T-cell (primary cell): ENCODE measurements around the gene DLG2. TPM values are rescaled to one million over a fixed set of nuclear protein-coding genes. Genes with fewer than 3 reads are reported as not detected.
"Not testable (repeated sequence)": the region's sequence is repeated elsewhere in the genome, so short reads cannot be mapped to it uniquely, and the experiment has no call there.

Experiments
- ATAC-seq, 4 experiments: fragments of 200-7000 bp in 3 of 4; fragments of 150-1000 bp in 1 of 4; cut with Tn5 transposase; replicated peaks in 1 of 4; 1 replicate in 3 of 4; 2 replicates in 1 of 4; pipeline ENCODE4 v1.10.0; 2021; ENCODE audit warnings: moderate library complexity in 3 of 4, mild to moderate bottlenecking in 2 of 4, moderate number of reproducible peaks in 1 of 4
- CTCF ChIA-PET, 2 donors: fragments of 300-600 bp; sonication (Branson Sonifier 250); formaldehyde crosslinking; loops; one replicate each; lab custom pipeline; 2022; ENCODE audit warnings: antibody characterized with exemption in 2 of 2; lab: Charles Lee
- POLR2A ChIA-PET, 2 donors: fragments of 300-600 bp; sonication (Branson Sonifier 250); formaldehyde crosslinking; loops; one replicate each; lab custom pipeline; 2022; ENCODE audit warnings: antibody characterized with exemption in 2 of 2; lab: Charles Lee
- DNase-seq, 35 experiments: peaks; one replicate each; pipeline versions ENCODE4 v3.0.0 to v3.0.0-alpha.2; 2013 to 2023
- H3K27ac ChIP-seq: one replicate; pipeline ENCODE4 v1.5.1; 2013; ENCODE audit warnings: low read length
- H3K27me3 ChIP-seq, 2 experiments: replicated peaks in 1 of 2; 1 replicate in 1 of 2; 2 replicates in 1 of 2; pipeline versions ENCODE4 v1.6.1 to v1.7.0; 2013; ENCODE audit warnings: low read length in 1 of 2, mixed read lengths in 1 of 2; ENCODE audit not compliant: control insufficient read depth in 2 of 2, insufficient read depth in 2 of 2; ENCODE audit errors: extremely low read depth in 1 of 2
- H3K36me3 ChIP-seq, 2 donors: 1 replicate in 1 of 2; 2 replicates in 1 of 2; pipeline versions ENCODE4 v1.6.1 to v1.7.0; 2013; ENCODE audit warnings: low read length in 1 of 2; ENCODE audit not compliant: control insufficient read depth in 2 of 2, insufficient read depth in 1 of 2; ENCODE audit errors: extremely low read depth in 1 of 2
- H3K4me1 ChIP-seq, 2 experiments: 1 replicate in 1 of 2; 2 replicates in 1 of 2; pipeline versions ENCODE4 v1.6.1 to v1.7.0; 2013; ENCODE audit warnings: low read length in 2 of 2, mixed read lengths in 1 of 2; ENCODE audit not compliant: insufficient read depth in 2 of 2, control insufficient read depth in 1 of 2; ENCODE audit errors: extremely low read depth in 1 of 2
- H3K4me3 ChIP-seq, 2 donors: 1 replicate in 1 of 2; 2 replicates in 1 of 2; pipeline versions ENCODE4 v1.5.1 to v1.7.0; 2013; ENCODE audit warnings: mild to moderate bottlenecking in 2 of 2, low read length in 1 of 2, moderate library complexity in 1 of 2; ENCODE audit not compliant: control insufficient read depth in 1 of 2; ENCODE audit errors: extremely low read depth in 1 of 2
- H3K9me3 ChIP-seq: 2 replicates; pipeline ENCODE4 v1.7.0; 2013
- H3K27ac Mint-ChIP-seq, 2 donors: one replicate each; pipeline ENCODE4 v1.8.0; 2020 to 2021; ENCODE audit warnings: mild to moderate bottlenecking in 2 of 2, mixed read lengths in 2 of 2
- H3K27me3 Mint-ChIP-seq, 2 donors: one replicate each; pipeline ENCODE4 v1.8.0; 2021 to 2022; ENCODE audit warnings: mixed read lengths in 2 of 2
- H3K36me3 Mint-ChIP-seq: one replicate; pipeline ENCODE4 v1.8.0; 2021; ENCODE audit warnings: mixed read lengths
- H3K4me1 Mint-ChIP-seq, 3 donors: one replicate each; pipeline ENCODE4 v1.8.0; 2020 to 2022; ENCODE audit warnings: mixed read lengths in 3 of 3, mild to moderate bottlenecking in 1 of 3
- H3K4me3 Mint-ChIP-seq, 3 donors: one replicate each; pipeline ENCODE4 v1.8.0; 2020 to 2022; ENCODE audit warnings: mild to moderate bottlenecking in 3 of 3, mixed read lengths in 3 of 3, moderate library complexity in 3 of 3
- H3K9me3 Mint-ChIP-seq, 3 donors: one replicate each; pipeline ENCODE4 v1.8.0; 2020 to 2022; ENCODE audit warnings: mixed read lengths in 3 of 3
- WGBS: methylation state at CpG from one replicate; pipeline ENCODE4 v1.1.5; 2013; ENCODE audit warnings: missing lambda C conversion rate; ENCODE audit not compliant: insufficient coverage; 5-methylcytosine and 5-hydroxymethylcytosine counted together
- total RNA-seq, 35 experiments: library from RNA in 6 of 35; stranded (reverse) in 6 of 35; fragments of 120-200 nt in 1 of 35; gene quantifications; one replicate each; pipeline versions ENCODE4 v1.2.1 to v1.2.4 and lab custom pipeline; 2013 to 2026

DLG2 gene
- total RNA-seq, 5 donors from 2014 or later (not counting 1 experiment from before 2014, with no cell fraction given) = 2.3 to 4.1 (median 2.9) TPM

- H3K4me3 Mint-ChIP-seq = no peak overlapping the region
- DNase-seq = no peak
- peaks cover 3 to 31% (median 31%) of the 10 kb centered on the region in 3 donors for H3K9me3 Mint-ChIP-seq
- H3K4me1 ChIP-seq = no peaks in the 10 kb centered on the region
- H3K27me3 ChIP-seq = no peaks in the 10 kb centered on the region
- no peak overlapping the region for H3K4me3 ChIP-seq
- no peaks in the 10 kb centered on the region for H3K9me3 ChIP-seq
- no peak overlapping the region for H3K27ac Mint-ChIP-seq
- WGBS = 87% methylated on average over 4 of the region's 9 CpGs
- ATAC-seq = no peak
- no peak overlapping the region for H3K27ac ChIP-seq
- no peaks in the 10 kb centered on the region for H3K36me3 Mint-ChIP-seq
- ChIA-PET POLR2A (no interaction called here), CTCF (no interaction called here)
- no peaks in the 10 kb centered on the region for H3K4me1 Mint-ChIP-seq
- H3K27me3 Mint-ChIP-seq = no peaks in the 10 kb centered on the region
- H3K36me3 ChIP-seq = no peaks in the 10 kb centered on the region
These were observed 606.1 kb downstream of the DLG2 start for GRCh38 chr11:85021058-85021457.

- no peaks in the 10 kb centered on the region for H3K4me1 ChIP-seq
These were observed 633.8 kb downstream of the DLG2 start for GRCh38 chr11:84993386-84993785.

GRCh38 chr11:84990141-84990540, 637.0 kb downstream of the DLG2 start:
- H3K4me3 Mint-ChIP-seq = no peak overlapping the region
- ChIA-PET POLR2A (no interaction called here), CTCF (no interaction called here)
- no peaks in the 10 kb centered on the region for H3K36me3 Mint-ChIP-seq
- Histone ChIP-seq H3K4me1 (no peaks in the 10 kb centered on the region), H3K27me3 (no peaks in the 10 kb centered on the region), H3K4me3 (no peak overlapping the region), H3K27ac (no peak overlapping the region), H3K36me3 (no peaks in the 10 kb centered on the region), H3K9me3 (no peaks in the 10 kb centered on the region)
- WGBS = no CpG with 5 or more reads among the region's 3 CpGs
- DNase-seq = no peak
- no peaks in the 10 kb centered on the region for H3K4me1 Mint-ChIP-seq
- H3K27me3 Mint-ChIP-seq = no peaks in the 10 kb centered on the region
- peaks cover 30 to 48% (median 42%) of the 10 kb centered on the region in 3 donors for H3K9me3 Mint-ChIP-seq
- H3K27ac Mint-ChIP-seq = no peak overlapping the region
- no peak for ATAC-seq

More at GRCh38 chr11:84993386-84993785, 633.8 kb downstream of the DLG2 start:
- CTCF ChIA-PET = no interaction called here
- H3K9me3 Mint-ChIP-seq = peaks cover 17 to 49% (median 44%) of the 10 kb centered on the region in 3 donors
- POLR2A ChIA-PET = no interaction called here
- no peaks in the 10 kb centered on the region for H3K27me3 Mint-ChIP-seq
- Histone ChIP-seq H3K36me3 (no peaks in the 10 kb centered on the region), H3K4me3 (no peak overlapping the region), H3K27ac (no peak overlapping the region), H3K9me3 (no peaks in the 10 kb centered on the region), H3K27me3 (no peaks in the 10 kb centered on the region)
- H3K4me3 Mint-ChIP-seq = no peak overlapping the region
- no peak overlapping the region for H3K27ac Mint-ChIP-seq
- H3K36me3 Mint-ChIP-seq = no peaks in the 10 kb centered on the region
- DNase-seq = no peak
- no peak for ATAC-seq
- no peaks in the 10 kb centered on the region for H3K4me1 Mint-ChIP-seq
- WGBS = 57% methylated on average over 1 of the region's 4 CpGs

- H3K27me3 ChIP-seq, DNase-seq, ATAC-seq, CTCF ChIA-PET, H3K36me3 Mint-ChIP-seq, H3K4me3 Mint-ChIP-seq, H3K4me1 ChIP-seq, H3K4me3 ChIP-seq, H3K27ac Mint-ChIP-seq, H3K4me1 Mint-ChIP-seq, H3K27me3 Mint-ChIP-seq, H3K36me3 ChIP-seq, H3K9me3 ChIP-seq, H3K27ac ChIP-seq, POLR2A ChIA-PET: not testable (repeated sequence)
- WGBS = no CpG with 5 or more reads among the region's 3 CpGs
- H3K9me3 Mint-ChIP-seq = peaks cover 27 to 58% (median 44%) of the 10 kb centered on the region in 3 donors
These were observed 639.4 kb downstream of the DLG2 start for GRCh38 chr11:84987686-84988187.

GRCh38 chr11:84981301-84981700, 645.8 kb downstream of the DLG2 start:
- Histone ChIP-seq H3K27ac (no peak overlapping the region), H3K36me3 (no peaks in the 10 kb centered on the region), H3K4me1 (no peaks in the 10 kb centered on the region), H3K9me3 (no peaks in the 10 kb centered on the region), H3K27me3 (no peaks in the 10 kb centered on the region), H3K4me3 (no peak overlapping the region)
- DNase-seq (no peak), ATAC-seq (no peak)
- H3K4me1 Mint-ChIP-seq = no peaks in the 10 kb centered on the region
- no peak overlapping the region for H3K4me3 Mint-ChIP-seq
- ChIA-PET CTCF (no interaction called here), POLR2A (no interaction called here)
- H3K36me3 Mint-ChIP-seq = no peaks in the 10 kb centered on the region
- no peak overlapping the region for H3K27ac Mint-ChIP-seq
- no peaks in the 10 kb centered on the region for H3K27me3 Mint-ChIP-seq
- H3K9me3 Mint-ChIP-seq = peaks cover 28 to 64% (median 41%) of the 10 kb centered on the region in 3 donors
- WGBS = 20% methylated on average over 1 of the region's 3 CpGs

GRCh38 chr11:84969103-84969502, 658.0 kb downstream of the DLG2 start:
- ChIA-PET CTCF (no interaction called here), POLR2A (no interaction called here)
- ATAC-seq (no peak), DNase-seq (no peak)
- Mint-ChIP-seq H3K9me3 (peaks cover 16 to 48% (median 41%) of the 10 kb centered on the region in 3 donors), H3K36me3 (no peaks in the 10 kb centered on the region), H3K27ac (no peak overlapping the region), H3K4me1 (no peaks in the 10 kb centered on the region), H3K27me3 (no peaks in the 10 kb centered on the region), H3K4me3 (no peak overlapping the region)
- Histone ChIP-seq H3K4me1 (no peaks in the 10 kb centered on the region), H3K27me3 (no peaks in the 10 kb centered on the region), H3K27ac (no peak overlapping the region), H3K36me3 (no peaks in the 10 kb centered on the region), H3K9me3 (no peaks in the 10 kb centered on the region), H3K4me3 (no peak overlapping the region)
- no CpG with 5 or more reads among the region's 2 CpGs for WGBS

- Histone ChIP-seq H3K4me1 (no peaks in the 10 kb centered on the region), H3K9me3 (no peaks in the 10 kb centered on the region), H3K4me3 (no peak overlapping the region), H3K27ac (no peak overlapping the region), H3K36me3 (no peaks in the 10 kb centered on the region), H3K27me3 (no peaks in the 10 kb centered on the region)
- no peak overlapping the region for H3K27ac Mint-ChIP-seq
- H3K27me3 Mint-ChIP-seq = no peaks in the 10 kb centered on the region
- DNase-seq (no peak), ATAC-seq (no peak)
- no peaks in the 10 kb centered on the region for H3K4me1 Mint-ChIP-seq
- H3K9me3 Mint-ChIP-seq = peaks cover 16 to 44% (median 42%) of the 10 kb centered on the region in 3 donors
- 100% methylated on average over 2 of the region's 4 CpGs for WGBS
- ChIA-PET POLR2A (no interaction called here), CTCF (no interaction called here)
- no peak overlapping the region for H3K4me3 Mint-ChIP-seq
- H3K36me3 Mint-ChIP-seq = no peaks in the 10 kb centered on the region
These were observed 661.7 kb downstream of the DLG2 start for GRCh38 chr11:84965484-84965883.
